22Rv1 (cell line): ENCODE measurements around the gene SOX4.

Experiments used
- H3K27ac ChIP-seq: fragments of 450-650 bp; 2 replicates; pipeline ENCODE4 v1.5.1; 2017
- ZFX ChIP-seq: fragments of 450-650 bp; IDR thresholded peaks from 2 replicates; pipeline ENCODE4 v1.6.1; 2017; ENCODE audit warnings: antibody characterized with exemption, borderline replicate concordance
- TF ChIP-seq, protein P1 (sequence below): fragments of 450-650 bp; IDR thresholded peaks from 2 replicates; pipeline ENCODE4 v1.5.1; 2017; ENCODE audit warnings: mild to moderate bottlenecking

Gene SOX4

DNA sequence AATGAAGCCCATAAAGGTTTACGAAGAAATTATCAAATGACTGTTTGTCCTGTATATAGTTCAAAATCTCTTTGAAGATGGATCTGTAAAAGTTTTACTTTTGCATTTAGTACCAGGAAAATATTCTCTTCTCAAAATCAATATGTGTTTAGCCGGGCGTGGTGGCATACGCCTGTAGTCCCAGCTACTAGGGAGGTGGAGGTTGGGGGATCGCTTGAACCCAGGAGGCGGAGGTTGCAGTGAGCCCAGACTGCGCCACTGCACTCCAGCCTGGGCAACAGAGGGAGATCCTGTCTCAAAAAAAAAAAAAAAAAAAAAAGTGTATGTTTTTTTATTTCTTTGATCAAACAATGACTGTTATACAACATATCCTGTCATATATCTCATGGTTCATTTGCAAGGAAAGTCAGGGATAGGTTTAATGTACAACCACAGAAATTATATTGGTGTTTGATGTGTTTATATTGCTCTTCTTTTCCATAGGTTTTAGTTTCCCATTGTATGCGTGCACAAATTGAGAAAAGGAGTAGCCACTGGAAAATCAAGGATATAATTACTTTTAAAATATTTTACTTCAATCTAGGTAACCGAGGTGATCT is 40.1 kb downstream of the SOX4 start:
- H3K27ac ChIP-seq: no peak overlapping the region
- TF ChIP-seq ZFX: no peak
- TF ChIP-seq, protein P1, sequence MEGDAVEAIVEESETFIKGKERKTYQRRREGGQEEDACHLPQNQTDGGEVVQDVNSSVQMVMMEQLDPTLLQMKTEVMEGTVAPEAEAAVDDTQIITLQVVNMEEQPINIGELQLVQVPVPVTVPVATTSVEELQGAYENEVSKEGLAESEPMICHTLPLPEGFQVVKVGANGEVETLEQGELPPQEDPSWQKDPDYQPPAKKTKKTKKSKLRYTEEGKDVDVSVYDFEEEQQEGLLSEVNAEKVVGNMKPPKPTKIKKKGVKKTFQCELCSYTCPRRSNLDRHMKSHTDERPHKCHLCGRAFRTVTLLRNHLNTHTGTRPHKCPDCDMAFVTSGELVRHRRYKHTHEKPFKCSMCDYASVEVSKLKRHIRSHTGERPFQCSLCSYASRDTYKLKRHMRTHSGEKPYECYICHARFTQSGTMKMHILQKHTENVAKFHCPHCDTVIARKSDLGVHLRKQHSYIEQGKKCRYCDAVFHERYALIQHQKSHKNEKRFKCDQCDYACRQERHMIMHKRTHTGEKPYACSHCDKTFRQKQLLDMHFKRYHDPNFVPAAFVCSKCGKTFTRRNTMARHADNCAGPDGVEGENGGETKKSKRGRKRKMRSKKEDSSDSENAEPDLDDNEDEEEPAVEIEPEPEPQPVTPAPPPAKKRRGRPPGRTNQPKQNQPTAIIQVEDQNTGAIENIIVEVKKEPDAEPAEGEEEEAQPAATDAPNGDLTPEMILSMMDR: no peak

DNA sequence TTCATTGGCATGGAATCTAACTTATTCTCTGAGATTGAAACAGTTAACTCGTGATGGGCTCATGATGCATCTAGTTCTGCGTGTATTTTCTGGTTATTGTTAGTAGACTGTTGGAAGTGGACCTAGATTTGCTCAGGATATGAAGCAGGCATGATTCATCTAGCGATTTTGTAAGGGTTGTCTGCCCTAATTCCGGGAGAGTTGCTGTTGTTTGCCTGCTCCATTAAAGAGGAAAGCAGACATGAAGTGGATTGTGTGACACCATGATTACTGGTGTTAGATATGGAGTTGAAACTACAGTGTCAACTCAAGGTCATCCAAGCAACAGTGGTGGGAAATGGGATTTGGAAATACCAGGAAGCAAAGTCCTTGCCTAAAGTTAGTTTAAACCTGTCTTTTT is 41.0 kb downstream of the SOX4 start:
- no peak overlapping the region for H3K27ac ChIP-seq
- TF ChIP-seq, protein P1: no peak
- no peak for TF ChIP-seq ZFX

DNA sequence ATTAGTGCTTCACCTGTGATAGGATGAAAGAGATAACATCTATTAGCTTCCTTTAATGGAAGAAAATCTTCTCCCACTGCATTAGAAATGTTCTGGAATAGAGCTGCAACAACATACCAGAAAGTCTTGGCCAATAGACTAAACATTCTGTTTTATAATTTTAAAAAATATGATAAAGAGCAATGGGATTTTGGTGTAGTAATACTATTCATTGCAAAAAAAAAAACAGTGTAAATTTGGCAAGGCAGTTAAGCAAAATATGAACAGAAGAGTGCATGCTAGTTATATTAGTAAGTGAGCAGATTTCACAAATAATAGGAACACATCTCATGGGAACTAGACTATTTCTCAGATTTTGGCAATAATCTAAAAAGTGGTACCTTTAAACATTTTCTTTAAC is 43.3 kb downstream of the SOX4 start:
- TF ChIP-seq, protein P1: no peak
- TF ChIP-seq ZFX: no peak

DNA sequence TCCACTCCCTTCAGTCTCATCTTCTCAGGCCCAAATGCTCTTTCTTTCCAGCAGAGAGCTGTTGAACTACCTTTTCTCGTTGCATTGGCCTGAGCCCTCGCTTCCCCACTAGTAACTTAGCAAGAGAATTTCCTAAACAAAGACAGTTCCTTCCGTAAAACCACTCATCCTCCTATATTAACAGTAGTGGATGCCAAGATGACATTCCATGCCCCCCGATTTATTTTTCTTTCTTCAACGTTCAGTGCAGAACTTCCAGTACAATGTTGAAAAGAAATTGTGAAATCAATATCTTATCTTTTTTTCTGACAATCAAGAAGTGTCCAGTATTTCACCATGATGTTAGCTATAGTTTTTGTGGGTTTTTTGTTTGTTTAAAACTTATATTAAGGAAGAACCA is 45.8 kb downstream of the SOX4 start:
- no peak for TF ChIP-seq ZFX
- TF ChIP-seq, protein P1: no peak
- H3K27ac ChIP-seq: no peak overlapping the region

More for the DNA sequence above, 43.3 kb downstream of the SOX4 start:
- H3K27ac ChIP-seq: no peak overlapping the region
